ENCODE data around the gene CEP162. TPM values are rescaled to one million over a fixed set of nuclear protein-coding genes. Genes with fewer than 3 reads are reported as not detected.

Gene CEP162
- total RNA-seq, 2 experiments from 2014 or later, result 4.9 to 5.4 TPM

GRCh38 chr6:84260196-84260595 lies 32.8 kb upstream of the CEP162 start:
- H3K4me3 Mint-ChIP-seq, result no peak overlapping the region
- intact Hi-C loops (cut with micrococcal nuclease), result no loop called here
- DNase-seq, result no peak
- POLR2A ChIA-PET, result no interaction called here
- H3K9me3 Mint-ChIP-seq, result no peaks in the 10 kb centered on the region
- CTCF ChIA-PET, result no interaction called here
- H3K4me1 Mint-ChIP-seq (ENCODE audit: low read depth), result no peaks in the 10 kb centered on the region
- H3K36me3 Mint-ChIP-seq (ENCODE audit: low read depth), result no peaks in the 10 kb centered on the region
- TF ChIP-seq CTCF (IDR thresholded peaks at IDR 0.05), result no peak
- H3K27me3 Mint-ChIP-seq, result peaks cover 2% of the 10 kb centered on the region
- no peak overlapping the region for H3K27ac Mint-ChIP-seq
- ATAC-seq, result no peak

GRCh38 chr6:84258866-84259265 lies 31.4 kb upstream of the CEP162 start:
- DNase-seq (no peak), ATAC-seq (no peak)
- peaks cover 8% of the 10 kb centered on the region for H3K27me3 Mint-ChIP-seq
- ChIA-PET POLR2A (no interaction called here), CTCF (no interaction called here)
- no peak overlapping the region for H3K27ac Mint-ChIP-seq
- H3K36me3 Mint-ChIP-seq (ENCODE audit: low read depth), result no peaks in the 10 kb centered on the region
- H3K4me3 Mint-ChIP-seq, result no peak overlapping the region
- intact Hi-C loops (cut with micrococcal nuclease), result no loop called here
- no peaks in the 10 kb centered on the region for H3K9me3 Mint-ChIP-seq
- TF ChIP-seq CTCF (IDR thresholded peaks at IDR 0.05), result no peak
- H3K4me1 Mint-ChIP-seq (ENCODE audit: low read depth), result no peaks in the 10 kb centered on the region

- peaks cover 14% of the 10 kb centered on the region for H3K27me3 Mint-ChIP-seq
- intact Hi-C loops (cut with micrococcal nuclease), result no loop called here
- H3K27ac Mint-ChIP-seq, result no peak overlapping the region
- no peak for ATAC-seq
- H3K9me3 Mint-ChIP-seq, result no peaks in the 10 kb centered on the region
- no peak for TF ChIP-seq CTCF (IDR thresholded peaks at IDR 0.05)
- ChIA-PET CTCF (no interaction called here), POLR2A (no interaction called here)
- H3K4me3 Mint-ChIP-seq, result no peak overlapping the region
- no peaks in the 10 kb centered on the region for H3K4me1 Mint-ChIP-seq (ENCODE audit: low read depth)
- DNase-seq, result no peak
- H3K36me3 Mint-ChIP-seq (ENCODE audit: low read depth), result no peaks in the 10 kb centered on the region
Observed at GRCh38 chr6:84258268-84258667, 30.8 kb upstream of the CEP162 start.

GRCh38 chr6:84255641-84256040 lies 28.2 kb upstream of the CEP162 start:
- H3K4me1 Mint-ChIP-seq (ENCODE audit: low read depth), result no peaks in the 10 kb centered on the region
- CTCF ChIA-PET, result no interaction called here
- POLR2A ChIA-PET, result no interaction called here
- intact Hi-C loops (cut with micrococcal nuclease), result no loop called here
- H3K36me3 Mint-ChIP-seq (ENCODE audit: low read depth), result no peaks in the 10 kb centered on the region
- H3K27me3 Mint-ChIP-seq, result peaks cover 17% of the 10 kb centered on the region
- no peak overlapping the region for H3K4me3 Mint-ChIP-seq
- no peak overlapping the region for H3K27ac Mint-ChIP-seq
- DNase-seq (no peak), ATAC-seq (no peak)
- TF ChIP-seq CTCF (IDR thresholded peaks at IDR 0.05), result no peak
- no peaks in the 10 kb centered on the region for H3K9me3 Mint-ChIP-seq

- no peak overlapping the region for H3K4me3 Mint-ChIP-seq
- TF ChIP-seq CTCF (IDR thresholded peaks at IDR 0.05), result no peak
- ChIA-PET CTCF (no interaction called here), POLR2A (no interaction called here)
- ATAC-seq (no peak), DNase-seq (no peak)
- H3K9me3 Mint-ChIP-seq, result no peaks in the 10 kb centered on the region
- H3K27ac Mint-ChIP-seq, result no peak overlapping the region
- intact Hi-C loops (cut with micrococcal nuclease), result no loop called here
- H3K4me1 Mint-ChIP-seq (ENCODE audit: low read depth), result no peaks in the 10 kb centered on the region
- H3K27me3 Mint-ChIP-seq, result peaks cover 20% of the 10 kb centered on the region
- no peaks in the 10 kb centered on the region for H3K36me3 Mint-ChIP-seq (ENCODE audit: low read depth)
Observed at GRCh38 chr6:84253380-84253779, 25.9 kb upstream of the CEP162 start.
